NCI-H524 treated with DMSO at 0.1 percent for 48 hours (cell line): ENCODE measurements around the gene WRAP53.

Source experiments
- DNase-seq: peaks from one replicate; lab custom pipeline; 2025; lab: John Stamatoyannopoulos, UW

Gene WRAP53

DNA sequence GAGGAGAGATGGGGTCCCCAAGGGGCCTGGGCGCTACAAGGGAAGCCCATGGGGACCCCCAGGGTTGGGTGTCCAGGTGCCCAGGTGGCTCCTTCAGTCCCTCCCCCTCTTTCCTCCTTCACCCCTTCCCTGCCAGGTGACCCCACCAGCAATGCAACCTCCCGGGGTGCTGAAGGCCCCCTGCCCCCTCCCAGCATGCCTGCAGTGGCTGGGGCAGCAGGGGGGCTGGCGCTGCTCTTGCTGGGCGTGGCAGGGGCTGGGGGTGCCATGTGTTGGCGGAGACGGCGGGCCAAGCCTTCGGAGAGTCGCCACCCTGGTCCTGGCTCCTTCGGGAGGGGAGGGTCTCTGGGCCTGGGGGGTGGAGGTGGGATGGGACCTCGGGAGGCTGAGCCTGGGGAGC is 20.8 kb downstream of the WRAP53 start:
- no peak for DNase-seq

DNA sequence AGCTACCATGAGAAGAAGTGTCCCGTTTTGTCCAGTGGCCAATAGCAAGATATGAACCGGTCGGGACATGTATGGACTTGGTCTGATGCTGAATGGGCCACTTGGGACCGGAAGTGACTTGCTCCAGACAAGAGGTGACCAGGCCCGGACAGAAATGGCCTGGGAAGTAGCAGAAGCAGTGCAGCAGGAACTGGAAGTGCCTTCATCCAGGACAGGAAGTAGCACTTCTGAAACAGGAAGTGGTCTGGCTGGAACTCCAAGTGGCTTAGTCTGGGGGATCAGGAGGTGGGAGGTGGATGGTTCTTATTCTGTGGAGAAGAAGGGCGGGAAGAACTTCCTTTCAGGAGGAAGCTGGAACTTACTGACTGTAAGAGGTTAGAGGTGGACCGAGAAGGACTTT is 22.0 kb downstream of the WRAP53 start:
- no peak for DNase-seq

DNA sequence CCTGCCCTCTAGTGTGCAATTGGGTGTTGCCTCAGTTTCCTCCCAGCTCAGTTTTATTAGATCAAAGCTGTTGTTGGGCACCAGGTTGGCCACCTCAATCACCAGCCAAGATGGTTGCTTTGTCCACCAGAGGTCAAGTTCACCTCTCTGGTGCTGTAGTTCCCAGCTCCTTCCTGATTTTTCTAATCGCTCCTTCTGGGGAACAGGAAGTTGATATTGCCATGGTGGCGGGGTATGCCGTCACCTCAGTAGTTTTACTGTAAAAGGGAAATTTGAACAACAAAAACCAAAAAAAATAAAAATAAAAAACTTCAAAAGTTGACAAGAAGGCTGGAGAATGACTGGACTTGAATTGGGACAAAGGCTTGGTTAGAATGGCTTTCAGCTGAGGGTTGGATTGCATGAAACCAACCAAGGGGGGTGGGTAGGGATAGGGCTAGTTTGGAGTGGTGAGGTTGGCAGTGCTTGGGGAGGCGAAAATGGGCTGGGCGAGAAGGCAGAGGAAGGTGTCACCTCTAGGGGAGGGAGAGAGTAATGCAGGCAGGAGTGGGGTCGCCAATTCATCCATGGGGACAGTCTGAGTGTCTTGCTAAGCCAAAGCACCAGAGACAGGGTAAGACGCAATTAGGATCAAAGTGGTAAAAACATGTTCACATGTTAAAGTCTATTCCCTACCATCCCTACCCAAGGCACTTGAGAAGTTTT is 22.9 kb downstream of the WRAP53 start:
- DNase-seq, result no peak

DNA sequence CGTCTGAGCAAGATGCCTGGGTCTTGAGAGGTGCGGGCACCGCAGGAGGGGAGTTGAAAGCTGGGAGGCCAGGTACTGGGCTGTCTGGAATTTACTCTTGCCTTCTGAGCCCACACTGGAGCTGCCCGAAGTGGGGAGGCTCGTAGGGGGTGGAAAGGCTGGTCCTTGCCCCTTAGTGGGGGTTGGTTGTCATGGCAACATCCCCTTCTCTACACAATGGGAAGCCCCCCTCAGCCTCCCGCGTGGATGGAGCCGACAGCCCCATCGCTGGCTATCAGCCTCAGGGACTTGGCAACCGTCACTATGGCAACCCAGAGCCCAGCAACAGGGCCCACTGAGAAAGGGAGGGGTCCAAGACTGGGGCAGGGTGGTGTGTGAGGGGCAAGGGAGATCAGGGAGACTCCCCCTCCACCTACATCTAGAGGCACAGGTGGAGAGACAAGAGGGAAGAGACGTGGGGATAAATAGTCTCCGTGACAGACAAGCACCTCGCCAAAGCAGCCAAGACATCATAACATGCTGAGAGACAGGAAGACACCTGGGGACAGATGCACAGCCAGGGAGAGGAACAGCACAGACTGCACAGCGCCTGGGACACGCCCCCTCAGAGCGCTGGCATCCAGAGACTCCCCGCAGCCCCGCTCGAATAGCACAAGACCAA is 24.0 kb downstream of the WRAP53 start:
- no peak for DNase-seq

DNA sequence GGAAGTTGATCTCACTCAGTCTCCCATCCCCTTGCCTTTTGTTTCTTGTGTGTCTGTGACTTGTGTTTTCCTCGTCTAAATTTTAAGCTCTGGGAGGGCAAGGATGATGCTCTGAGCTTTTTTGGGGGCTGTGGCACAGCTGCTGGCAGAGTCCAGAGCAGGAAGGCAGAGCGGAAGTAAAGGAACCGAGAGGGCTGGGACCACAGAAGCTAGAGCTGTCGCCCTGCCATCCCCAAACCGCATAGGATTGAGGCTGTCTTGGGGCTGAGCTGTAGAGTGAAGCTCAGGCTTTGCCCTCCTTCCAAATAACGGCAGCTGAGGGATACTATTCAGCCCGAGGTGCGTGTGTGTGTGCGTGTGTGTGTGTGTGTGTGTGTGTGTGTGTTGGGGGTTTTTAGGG is 25.5 kb downstream of the WRAP53 start:
- no peak for DNase-seq

DNA sequence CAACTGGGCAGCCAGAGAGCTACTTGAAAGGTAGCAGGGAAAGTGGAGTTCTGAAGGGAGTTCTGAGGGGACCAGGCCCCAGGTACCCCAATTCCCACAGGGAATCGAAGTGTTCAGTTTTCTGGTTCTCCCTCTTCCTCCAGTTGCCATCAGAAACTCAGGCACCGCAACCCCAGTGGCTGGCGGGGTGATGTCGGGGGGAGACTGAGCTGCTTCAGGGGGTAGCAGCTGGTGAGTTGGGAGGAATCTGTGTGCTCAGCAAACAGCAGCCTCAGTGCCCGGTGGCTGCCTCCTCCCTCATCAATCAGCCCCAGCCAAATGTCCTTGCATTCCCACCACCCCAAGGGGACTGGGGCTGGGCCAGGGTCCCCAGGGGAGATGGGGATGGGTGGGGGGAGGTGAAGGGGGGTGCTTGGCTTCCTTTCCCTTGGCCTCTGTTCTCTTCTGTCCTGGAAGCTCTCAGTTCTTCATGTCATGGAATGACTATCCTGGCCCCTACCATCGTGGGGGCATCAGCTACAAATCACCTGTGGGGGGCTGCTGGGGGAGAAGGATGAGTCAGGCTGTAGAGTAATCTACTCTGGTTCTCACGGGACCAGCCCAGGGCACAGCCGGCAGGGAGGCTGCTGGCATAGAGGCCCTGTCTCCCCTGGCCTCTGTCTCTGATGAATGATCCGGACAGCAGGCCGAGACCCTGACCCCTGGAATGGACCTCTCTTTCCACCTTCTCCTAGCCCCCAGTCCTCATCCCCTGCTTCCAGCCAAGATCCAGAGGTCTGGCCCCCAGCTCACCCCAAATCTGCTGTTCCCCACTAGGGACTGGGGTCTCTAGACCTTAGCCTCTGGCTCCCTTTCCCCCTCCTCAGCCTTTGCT is 26.7 kb downstream of the WRAP53 start:
- DNase-seq, result no peak

DNA sequence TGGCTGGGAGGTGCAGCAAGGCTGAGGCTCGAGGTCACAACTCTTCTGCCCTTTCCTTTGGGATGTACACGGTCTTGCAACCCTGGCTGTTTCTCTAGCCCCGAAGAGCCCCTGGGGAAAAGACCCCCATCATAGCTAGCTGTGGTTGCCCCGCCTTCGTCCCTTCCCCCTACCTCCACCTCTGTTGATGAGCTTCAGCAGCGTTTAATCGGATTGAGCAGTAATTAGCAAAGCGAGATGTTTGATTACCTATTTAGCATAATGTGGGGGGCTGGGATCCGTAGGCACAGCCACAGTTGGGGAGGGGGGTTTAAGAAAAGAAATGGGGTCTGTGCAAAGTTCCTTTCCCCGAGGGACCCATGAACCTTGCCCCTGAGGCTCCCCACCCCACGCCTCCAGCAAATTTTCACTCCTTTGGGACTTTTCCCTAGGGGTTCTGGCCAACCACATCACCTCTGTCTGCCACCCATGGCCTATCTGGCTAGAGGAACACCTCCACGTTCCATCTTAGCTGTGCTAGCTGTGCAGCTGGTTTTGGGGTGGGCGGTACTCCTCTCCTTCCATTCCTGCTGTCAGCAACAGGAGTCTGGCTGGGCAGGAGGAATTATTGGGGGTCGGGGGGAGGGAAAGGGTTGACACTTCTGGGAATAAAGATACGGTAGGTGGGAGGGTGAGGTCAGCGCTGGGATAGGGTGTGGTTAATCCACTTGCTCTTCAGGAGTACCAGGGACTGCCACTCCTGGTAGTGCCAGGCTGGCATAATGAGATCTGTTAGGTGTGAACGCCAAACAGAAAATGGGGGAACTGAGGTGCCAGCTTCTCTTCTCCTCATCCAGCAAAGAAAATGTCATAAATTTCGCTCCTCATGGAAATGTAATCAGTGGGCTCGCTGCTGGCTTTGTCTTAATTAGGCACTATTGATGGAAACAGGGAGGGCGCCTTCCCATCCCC is 27.9 kb downstream of the WRAP53 start:
- DNase-seq, result no peak

DNA sequence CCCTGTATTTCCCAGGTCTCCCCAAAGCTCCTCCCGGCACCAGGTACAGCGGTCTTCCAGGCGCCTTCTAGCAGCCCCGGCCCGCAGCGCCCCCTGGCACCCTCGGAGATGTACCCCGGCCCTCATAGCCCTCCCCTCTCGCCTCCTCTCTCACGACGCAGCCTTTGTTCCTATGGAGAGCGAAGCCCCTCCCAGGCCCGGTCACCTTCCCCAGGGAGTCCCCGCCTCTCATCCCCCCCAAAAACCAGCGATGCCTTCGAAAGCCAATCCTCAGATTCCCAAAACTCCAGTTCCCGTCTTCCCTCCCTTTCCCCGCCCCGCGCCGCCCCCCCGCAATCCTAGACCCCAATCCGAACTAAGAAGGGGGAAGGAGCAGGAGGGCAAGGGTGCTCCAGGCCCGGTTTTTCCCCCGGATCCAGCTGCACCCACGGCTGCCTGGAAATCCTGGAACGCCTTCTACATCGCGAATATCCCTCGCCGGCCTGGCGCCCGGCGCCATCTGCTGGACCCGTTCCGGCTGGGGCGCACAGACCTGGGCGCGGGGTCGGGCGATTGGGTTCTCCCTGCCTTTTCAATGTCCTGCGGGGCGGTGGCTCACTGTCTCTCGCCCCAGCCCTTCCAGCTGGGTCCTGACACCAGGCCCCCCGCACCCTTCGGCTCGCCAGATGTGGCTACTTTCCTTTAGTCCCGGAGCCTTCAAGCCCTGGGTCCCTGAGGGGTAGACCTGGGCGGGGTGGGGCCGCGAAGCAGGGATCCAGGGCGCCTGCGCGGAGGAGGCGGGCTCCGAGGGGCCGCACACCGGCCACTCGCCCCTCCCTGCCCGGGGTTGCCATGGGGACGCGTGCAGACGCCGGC is 28.9 kb downstream of the WRAP53 start, which contains the start of gene DNAH2:
DNAH2 (plus strand) TSS at position 844 of the 855 bp plus-strand sequence. CDS start 1,991 bp downstream, outside the sequence.
- peak; percentile 56 for DNase-seq

DNA sequence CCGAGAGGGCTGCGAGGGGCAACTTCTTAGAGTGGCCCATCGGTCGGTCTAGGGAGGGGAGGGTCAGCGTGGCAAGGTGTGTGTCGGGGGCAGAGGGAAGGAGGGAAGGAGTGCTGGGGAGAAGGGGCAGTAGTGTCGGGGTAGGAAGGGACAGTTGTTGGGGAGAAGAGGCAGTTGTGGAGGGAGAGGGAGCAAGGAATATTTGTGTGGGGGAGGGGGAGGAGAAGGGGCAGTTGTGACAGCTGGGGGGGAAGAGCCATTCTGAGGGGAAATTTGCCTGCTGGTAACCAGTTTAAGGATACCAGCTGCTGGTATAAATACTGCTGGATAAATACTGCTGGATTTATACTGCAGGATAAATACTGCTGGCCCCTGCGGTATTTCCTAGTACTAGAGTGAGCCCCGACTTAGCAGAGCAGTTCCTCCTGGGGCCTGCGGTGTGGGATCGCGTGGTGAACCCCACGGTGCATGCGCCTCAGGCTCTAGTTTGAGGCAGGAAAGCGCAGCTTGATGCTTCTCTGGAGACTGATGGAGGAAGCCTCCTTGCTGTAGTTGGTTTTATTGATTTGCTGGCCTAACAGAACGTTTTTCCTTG is 29.6 kb downstream of the WRAP53 start:
- DNase-seq, result no peak

DNA sequence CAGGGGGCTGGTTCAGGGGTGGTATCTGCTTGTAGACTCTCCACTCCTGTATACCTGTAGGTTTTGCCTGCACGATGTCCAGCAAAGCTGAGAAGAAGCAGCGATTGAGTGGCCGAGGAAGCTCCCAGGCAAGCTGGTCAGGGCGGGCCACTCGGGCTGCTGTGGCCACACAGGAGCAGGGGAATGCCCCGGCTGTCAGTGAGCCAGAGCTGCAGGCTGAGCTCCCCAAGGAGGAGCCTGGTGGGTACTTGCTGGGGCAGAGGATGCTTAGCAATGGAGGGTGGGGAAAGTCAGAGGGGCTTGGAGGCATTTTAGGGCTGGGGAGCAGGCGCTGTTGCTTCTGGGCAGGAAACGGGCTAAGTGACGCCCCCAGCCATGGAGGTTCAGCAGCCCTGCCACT is 31.4 kb downstream of the WRAP53 start:
- no peak for DNase-seq

DNA sequence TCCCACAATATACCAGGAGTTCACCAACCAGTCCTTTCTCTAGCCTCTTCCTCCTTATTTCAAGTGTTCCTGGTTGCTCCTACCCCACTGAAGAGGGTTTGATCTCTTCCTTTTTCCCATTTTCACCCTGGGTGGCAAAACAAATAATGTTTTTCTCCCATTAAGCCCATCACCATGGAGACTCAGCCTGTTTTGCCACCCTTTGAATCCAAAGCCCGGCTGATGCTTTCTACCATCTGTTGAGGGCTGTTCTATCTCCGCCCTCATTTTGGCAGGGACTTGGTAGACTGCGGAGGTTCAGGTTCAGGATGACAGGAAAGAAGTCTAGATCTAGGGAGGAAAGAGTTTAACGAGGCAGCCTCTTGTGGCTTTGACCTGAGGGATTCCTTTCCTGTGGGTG is 31.8 kb downstream of the WRAP53 start:
- no peak for DNase-seq

DNA sequence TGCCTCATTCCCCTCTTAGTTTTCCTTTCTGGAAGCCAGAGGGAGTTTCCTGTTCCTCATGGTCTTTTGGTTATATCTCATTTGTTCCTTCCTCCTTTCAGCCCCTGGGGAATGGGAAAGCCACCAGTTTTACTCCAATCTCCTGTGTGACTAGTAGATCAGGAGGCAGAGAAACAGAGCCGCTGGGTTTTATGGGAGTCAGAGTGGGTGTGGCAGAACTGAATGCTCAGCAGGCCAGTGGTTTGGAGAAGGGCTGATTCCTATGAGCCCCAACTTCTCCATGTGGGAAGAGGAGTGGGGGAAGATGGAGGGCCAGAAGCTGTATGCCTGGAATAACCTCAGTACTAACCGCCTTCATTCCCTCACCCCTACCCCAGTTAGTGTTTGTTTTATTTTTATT is 33.3 kb downstream of the WRAP53 start:
- DNase-seq, result no peak

DNA sequence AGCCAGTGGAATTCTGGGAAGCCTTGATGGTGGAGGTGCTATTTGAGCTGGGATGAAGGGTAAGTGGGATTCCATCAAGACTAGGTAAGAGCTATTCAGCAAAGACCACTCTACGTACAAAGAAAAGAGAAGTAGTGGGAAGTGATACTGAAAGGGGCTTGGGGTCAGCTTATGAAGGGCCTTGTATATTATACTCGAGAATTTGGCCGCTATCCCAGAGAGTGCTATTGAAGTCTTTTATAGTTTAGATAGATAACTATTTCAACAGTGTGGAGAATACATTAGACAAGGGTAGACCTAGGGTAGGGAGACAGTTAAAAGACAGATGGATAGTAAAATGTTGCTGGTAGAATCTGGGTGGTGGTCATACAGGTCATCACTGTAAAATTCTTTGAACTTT is 39.6 kb downstream of the WRAP53 start:
- DNase-seq, result no peak

DNA sequence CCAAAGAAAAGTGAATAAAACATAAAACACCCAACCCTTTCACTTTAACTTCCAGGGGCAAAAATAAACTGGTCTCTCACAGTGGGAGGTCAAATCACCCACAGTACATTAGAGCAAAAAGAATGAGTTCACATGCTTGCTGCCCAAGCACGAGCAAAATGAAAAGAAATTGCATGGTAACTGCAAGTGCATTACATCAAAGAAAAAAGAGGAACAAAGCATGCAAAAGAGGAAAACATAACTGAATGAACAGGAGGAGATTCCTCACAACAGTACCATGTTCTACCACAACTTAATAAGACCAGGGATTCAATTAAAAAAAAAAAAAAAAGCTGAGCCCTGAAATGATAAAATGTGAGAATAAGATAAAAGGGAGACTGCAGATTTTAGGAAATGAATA is 41.5 kb downstream of the WRAP53 start:
- no peak for DNase-seq

DNA sequence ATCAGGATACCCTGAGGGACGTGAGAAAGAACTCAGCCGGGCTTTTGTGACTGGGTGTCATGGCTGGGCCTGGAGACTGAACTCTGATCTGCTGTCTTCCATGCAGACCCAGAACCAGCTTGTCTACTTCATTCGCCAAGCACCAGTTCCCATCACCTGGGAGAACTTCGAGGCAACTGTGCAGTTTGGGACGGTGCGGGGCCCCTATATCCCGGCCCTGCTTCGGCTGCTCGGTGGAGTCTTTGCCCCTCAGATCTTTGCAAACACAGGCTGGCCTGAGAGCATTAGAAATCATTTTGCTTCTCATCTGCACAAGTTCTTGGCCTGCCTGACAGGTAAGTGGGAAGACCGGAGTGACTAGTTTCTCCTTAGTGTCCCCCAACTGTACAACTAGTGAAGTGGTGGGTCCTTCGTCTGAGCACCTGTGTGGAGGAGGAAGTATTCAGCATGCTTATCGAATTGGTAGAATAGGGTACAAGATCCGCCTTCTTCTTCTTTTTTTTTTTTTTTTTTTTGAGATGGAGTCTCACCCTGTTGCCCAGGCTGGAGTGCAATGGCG is 44.8 kb downstream of the WRAP53 start:
- no peak for DNase-seq

DNA sequence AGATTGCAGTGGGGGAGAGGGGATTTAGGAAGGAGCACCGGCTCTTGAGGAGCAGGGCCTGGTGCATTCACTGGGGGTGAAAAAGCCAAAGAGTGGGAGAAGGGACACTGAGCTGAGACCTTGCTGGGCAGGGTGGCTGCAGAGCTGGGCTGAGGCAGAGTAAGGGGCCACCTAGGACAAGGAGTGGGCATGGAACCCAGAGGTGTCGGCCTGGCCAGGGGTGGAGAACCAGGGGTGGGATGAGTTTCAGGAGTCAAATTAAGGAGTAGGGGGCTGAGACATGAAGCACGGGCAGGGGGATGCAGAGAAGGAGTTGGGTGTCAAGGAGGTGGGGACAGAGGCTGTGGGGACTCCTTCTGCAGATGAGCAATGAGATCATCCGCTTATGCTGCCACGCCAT is 49.3 kb downstream of the WRAP53 start:
- DNase-seq, result no peak

DNA sequence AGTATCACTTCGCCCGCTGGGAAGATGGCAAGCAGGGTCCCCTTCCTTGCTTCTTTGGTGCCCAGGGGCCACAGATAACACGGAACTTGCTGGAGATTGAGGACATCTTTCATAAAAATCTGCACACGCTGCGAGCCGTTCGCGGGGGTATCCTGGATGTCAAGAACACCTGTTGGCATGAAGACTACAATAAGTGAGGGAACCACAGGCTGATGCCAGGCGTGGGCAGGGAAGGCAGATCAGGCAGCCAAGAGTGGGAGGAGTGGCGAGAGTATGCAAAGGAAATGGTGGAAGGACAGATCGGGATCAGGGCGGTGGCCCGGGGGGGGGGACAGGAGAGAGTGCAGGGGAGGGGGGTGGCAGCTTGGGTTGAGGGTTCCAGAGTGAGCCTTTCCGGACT is 51.5 kb downstream of the WRAP53 start:
- no peak for DNase-seq

DNA sequence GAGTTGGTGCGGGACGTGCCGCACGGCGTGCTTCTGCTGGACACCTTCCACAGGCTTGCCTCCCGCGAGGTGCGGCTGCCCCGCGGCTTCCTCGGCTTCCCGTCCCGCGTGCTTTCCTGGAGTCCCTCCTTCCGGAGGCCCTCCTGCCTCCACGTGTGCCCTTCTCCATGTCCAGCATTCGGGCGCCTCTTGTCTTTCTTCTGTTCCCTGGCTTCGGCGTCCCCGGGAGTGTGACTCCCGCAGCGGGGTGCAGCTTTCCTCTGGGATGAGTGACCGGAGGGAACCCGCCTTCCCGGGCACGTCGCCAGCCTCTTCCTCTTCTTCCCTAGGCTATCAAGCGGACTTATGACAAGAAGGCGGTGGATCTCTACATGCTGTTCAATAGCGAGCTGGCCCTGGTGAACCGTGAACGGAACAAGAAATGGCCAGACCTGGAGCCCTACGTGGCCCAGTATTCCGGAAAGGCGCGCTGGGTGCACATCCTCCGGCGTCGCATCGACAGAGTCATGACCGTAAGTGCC is 52.3 kb downstream of the WRAP53 start:
- DNase-seq, result no peak

DNA sequence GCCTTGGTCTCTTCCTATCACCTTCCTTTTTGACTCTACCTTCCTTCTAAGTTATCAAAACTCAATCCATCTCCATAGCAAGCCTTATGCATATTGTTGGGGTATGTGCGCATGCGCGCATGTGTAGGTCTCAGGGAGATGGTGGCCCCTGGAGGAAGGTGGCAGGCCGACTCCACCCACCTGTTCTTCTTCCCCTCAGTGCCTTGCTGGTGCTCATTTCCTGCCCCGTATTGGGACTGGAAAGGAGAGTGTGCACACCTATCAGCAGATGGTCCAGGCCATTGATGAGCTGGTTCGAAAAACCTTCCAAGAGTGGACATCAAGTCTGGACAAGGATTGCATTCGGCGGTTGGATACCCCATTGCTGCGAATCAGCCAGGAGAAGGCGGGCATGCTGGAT is 54.5 kb downstream of the WRAP53 start:
- DNase-seq, result no peak

DNA sequence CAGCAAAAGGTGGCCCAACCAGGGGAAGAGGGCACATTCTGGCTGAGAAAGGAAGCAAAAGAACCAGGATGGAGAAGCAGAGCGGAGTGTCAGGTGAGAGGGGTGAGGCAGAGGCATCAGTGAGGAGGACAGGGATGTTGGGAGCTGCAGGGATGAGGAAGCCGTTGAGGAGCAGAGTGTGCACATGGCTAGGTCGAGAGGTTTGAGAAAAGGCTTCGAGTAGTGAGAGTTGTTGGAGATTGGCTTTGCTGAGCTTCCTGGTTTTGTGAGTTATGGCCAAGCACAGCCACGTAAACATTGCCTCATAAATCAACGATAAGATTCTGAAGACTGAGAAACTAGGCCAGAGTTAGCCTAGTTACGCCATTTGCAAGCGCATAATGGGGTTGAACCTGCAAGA is 56.1 kb downstream of the WRAP53 start:
- DNase-seq, result no peak
